GM18499 (cell line): Measurements from ENCODE around the gene NPW.
"Not testable (repeated sequence)": the region's sequence is repeated elsewhere in the genome, so short reads cannot be mapped to it uniquely, and the experiment has no call there.

Source experiments
- ATAC-seq: cut with Tn5 transposase; IDR thresholded peaks from one replicate; pipeline ENCODE4 v1.9.1; 2021; ENCODE audit warnings: moderate number of reproducible peaks; ENCODE audit not compliant: insufficient read depth, unreplicated experiment

NPW gene

DNA sequence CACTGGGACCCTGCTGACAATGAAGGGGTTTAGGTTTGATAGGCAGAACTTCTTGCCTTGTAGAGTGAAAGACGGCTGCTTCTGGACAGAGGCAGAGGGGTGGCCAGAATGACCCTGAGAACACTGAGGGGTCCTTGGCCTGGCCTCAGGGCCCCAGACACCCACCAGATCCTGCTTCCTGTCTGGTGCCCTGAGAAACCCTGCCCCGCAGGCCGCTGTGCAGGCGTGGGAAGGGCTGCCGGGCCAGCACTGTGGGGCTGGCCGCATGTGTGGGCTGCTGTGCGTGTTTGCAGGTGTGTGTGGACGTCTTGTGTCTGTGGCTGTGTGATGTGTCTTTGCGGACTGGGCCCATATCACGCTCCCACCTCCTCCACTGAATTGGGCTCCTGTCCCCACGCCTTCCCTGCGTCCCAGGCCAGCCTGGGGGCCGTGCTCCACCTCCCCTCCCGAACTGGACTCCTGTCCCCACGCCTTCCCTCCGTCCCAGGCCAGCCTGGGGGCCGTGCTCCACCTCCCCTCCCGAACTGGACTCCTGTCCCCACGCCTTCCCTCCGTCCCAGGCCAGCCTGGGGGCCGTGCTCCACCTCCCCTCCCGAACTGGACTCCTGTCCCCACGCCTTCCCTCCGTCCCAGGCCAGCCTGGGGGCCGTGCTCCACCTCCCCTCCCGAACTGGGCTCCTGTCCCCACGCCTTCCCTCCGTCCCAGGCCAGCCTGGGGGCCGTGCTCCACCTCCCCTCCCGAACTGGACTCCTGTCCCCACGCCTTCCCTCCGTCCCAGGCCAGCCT, 14.5 kb downstream of the NPW start:
- not testable (repeated sequence) for ATAC-seq

DNA sequence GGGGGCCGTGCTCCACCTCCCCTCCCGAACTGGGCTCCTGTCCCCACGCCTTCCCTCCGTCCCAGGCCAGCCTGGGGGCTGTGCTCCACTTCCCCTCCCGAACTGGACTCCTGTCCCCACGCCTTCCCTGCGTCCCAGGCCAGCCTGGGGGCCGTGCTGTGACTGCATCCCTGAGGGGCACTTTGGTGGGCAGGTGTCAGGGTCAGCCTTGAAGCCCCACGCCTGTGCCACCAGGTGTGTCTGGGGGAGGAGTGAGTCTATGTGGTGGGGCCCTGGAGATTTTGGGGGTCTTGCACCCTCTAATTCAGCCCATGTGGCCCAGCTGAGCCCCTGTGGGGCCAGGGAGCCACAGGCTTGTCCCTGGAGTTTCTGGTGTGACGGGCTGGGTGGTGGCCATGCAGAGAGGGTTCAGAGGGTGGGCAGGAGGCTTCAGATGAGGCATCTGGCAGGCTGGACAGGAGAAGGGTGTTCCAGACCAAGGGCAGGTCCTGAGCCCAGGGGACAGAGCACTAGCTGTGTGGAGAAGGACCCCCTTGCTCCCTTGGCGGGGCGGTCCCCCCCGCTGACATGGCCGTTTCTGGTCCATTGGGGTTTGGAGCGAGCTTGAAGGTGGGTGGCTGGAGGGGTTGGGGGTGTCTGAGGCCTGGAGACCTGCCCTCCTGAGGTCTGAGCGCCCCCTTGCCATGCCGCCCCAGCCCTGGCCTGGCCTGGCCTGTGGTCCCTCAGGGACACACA, 15.3 kb downstream of the NPW start:
- ATAC-seq: no peak

DNA sequence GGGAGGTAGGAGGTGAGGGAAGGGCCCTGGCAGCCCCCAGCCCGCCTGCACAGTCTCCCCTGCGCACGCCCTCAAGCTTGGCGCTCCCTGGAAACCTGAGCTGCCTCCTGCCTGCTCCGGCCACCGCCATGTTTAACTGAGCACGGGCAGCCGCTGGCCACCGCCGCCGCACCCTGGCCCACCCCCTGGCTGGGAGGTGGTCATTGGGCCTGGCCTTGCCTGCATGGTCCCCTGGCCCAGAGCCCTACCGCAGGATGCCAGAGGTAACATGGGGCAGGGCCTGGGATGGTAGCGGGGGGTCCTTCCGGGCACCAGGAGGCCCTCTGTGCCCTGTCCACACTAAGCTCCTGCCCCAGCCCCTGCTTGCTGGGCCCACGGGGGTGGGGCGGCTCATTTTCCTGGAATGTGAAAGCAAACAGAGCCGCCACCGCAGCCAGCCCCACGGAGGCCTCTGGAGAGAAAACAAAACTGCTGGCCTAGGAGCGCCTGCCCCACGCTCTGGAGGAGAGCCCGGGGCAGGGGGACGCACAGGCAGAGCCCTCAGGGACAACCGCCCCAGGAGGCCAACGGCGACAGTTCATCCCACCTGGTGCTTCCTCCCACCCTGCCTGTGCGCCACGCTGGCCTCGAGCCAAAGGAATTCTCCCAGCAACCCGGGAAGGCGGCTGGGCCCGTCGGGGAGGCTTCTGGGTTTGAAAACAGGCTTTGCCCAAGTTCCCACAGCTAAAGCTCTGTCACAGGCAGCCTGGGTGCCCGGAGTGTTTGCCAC, 16.0 kb downstream of the NPW start:
- no peak for ATAC-seq

DNA sequence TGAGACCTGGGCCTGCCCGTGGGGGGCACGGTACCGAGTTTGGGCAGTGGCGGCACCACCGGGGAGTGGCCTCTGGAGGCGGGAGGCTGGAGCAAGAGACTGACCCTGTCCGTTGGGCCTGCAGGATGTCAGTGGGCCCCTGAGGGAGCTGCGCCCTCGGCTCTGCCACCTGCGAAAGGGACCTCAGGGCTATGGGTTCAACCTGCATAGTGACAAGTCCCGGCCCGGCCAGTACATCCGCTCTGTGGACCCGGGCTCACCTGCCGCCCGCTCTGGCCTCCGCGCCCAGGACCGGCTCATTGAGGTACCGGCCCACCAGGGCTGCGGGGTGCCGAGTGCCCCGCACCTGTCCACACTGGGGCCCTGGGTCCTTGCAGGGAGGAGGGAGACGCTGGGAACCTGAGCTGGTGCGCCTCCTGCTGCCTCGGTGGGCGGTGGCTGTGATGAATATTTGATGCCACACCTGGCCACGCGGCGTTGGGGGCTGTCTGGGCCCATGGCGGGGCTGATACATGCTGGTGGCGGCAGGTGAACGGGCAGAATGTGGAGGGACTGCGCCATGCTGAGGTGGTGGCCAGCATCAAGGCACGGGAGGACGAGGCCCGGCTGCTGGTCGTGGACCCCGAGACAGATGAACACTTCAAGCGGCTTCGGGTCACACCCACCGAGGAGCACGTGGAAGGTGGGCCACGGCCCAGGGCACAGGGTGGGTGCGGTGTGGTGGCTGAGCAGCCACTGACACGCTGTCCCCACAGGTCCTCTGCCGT, 16.8 kb downstream of the NPW start:
- ATAC-seq: no peak

DNA sequence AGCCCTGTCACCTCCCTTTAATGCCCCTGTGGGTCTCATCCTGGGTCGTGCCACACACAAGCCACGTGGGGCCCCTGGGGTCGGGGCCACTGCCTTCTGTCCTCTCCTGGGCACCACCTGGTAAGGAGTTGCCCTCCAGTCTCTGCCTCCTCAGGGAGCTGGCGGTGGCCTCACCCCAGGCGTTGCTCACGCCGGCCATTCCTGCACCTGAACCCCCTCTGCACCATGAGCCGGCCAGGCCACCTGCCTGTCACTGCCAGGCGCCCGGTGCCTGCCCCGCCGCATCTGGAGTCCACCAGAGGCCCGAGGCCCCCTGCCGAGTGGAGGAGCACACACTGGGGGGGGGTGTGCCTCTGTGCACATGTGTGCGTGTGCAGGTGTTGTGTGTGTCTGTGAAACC, 17.5 kb downstream of the NPW start:
- ATAC-seq: no peak

DNA sequence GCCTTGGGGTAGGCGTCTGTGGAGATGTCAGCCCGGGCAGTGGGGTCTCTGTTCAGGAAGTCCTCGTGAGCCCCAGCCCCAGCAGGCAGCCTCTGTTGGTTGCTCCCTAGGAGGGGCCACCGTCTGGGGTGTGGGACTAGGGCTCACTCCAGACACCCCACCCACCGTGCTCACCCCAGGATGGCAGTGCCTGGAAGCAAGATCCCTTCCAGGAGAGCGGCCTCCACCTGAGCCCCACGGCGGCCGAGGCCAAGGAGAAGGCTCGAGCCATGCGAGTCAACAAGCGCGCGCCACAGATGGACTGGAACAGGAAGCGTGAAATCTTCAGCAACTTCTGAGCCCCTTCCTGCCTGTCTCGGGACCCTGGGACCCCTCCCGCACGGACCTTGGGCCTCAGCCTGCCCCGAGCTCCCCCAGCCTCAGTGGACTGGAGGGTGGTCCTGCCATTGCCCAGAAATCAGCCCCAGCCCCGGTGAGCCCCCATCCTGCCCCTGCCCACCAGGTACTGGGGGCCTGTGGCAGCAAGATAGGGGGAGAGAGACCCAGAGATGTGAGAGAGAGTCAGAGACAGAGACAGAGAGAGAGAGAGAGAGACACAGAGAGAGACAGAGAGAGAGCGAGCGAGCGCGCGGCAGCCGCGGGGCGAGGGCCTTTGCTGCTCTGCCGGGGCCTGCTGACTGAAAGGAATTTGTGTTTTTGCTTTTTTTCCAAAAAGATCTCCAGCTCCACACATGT, 18.2 kb downstream of the NPW start:
- ATAC-seq: no peak

DNA sequence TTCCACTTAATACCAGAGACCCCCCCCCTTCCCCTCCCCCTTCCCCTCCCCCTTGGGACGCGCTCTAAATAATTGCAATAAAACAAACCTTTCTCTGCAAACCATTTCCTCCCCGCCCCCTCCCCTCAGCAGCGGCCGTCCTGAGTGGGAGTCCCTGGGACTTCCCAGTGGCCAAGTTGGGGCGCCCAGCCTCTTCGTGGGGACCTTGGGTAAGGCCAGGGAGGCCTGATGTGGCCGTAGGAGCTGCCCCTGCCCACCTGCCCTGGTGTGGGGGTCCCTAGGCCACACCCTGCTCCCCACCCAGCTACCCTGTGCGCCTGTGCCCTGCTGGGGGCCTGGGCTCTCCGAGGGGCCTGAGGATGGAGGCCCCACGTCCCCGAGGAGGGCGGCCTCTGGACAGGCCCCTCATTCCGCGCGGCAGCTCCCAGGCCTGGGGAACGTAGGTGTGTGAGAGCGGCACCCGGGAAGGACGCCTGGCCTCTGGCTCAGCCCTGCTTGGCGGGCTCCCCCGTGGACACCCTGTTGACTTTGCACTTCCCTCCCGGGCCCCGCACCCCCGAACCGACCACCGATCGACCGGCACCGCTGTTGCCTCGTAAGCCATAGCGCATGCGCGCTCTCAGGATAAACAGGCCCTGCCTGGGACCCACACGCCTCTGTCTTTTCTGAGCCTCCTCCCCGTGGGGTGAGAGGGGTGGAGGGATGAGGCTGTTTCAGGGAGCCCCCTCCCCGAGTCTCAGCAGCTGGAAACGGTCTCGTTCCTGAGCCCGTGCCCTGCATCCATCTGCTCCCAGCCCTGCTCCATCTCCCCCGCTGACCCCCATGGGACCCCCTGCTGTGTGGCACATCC, 19.0 kb downstream of the NPW start:
- no peak for ATAC-seq

DNA sequence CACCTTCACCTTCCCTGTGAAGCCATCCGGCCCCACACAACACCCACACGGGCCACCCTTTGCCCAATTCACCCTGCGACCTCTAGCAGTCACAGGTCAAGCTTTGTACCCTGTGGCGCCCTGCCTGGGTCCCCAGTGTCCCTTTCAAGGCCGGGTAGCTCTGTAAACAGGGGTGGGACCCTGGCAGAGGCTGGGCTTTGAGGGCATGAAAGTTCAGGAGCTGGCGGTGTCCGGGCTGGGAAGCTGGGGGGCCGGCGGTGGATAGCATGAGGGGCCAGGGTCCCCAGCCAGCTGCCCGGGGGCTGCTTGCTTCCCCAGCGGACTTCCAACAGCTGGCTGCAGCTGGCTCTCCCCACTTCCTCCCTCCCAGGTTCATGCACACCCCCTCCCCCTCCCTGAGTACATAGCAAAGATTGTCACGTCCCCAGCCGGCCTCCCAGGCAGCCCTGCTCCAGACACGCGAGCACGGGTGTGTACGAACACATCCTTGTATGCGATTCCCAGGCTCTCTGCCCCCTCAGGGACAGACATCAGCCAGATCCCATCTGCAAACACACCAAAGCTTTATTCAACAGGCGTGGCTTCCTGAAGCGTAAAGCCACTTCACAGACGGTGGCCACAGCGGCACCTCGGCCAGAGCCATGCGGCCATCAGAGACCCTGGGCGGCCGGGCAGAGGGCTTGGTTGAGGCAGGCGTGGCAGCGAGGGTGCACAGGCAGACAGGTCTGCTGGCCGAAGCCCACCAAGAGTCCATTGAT, 19.9 kb downstream of the NPW start:
- ATAC-seq: no peak

DNA sequence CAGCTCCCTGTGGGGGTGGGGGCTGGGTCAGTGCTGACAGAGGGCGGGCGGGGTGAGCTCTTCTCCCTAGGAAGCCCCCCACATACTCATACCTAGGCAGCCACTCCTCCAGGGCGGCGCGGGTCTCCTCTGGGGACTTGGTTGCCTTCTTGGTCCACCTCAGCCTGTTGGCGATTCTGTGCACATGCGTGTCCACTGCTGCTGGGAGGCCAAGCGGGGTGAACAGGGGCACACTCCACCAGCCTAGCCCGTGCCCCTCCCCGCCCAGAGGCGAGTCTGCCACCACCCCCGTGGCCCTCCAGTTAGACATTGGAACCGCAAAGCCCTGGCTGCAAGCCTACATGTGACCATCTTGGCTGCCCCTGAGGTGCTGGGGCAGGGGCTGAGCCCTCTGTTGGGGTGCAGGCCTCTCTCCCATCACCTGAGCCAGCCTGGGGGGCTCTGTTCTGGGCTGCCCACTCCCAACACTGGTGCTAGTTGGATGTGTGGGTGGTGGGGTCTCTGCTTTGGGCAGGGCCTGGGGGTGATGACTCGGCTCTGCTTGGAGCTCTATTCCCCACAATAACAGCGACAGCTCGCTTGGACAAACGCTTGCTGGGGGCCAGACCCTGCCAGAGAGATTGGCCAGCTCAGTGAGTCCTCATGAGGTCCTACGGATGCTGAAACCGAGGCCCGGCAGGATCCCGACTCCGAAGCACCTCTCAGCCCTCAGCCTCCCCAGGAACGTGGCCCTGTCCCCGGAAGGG, 20.6 kb downstream of the NPW start:
- no peak for ATAC-seq

DNA sequence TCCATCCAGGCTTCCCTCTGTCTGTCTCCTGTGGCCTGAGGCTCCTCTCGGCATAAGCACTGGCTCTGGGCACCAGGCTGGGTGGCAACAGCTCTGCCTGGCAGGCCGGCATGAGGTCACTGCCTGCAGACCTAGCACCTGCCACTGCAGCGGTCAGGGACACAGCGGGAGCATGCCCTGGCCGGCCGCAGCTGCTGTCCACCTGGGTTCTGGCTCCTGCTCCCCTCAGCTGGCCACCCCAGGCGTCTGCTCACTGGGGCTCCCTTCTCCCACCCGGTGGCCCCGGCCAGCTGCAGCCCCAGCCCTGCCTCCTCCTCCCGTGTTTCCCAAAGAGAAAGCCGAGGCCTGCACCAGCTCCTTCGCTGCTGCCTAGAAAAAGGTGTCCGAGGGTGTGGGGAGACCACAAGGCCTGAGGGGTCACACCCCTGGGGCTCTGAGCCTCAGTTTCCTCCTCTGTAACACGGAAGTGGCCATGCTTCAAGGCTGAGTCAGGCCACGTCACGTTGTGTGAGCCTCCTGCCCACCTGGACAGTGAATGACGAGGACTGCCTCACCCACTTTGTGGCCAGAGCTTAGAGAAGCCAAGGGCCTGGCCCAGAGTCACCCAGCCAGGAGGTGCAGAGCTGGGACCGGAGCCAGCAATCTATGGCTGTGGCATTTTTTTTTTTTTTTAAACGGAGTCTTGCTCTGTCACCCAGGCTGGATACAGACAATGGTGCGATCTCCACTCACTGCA, 21.4 kb downstream of the NPW start:
- ATAC-seq: no peak

DNA sequence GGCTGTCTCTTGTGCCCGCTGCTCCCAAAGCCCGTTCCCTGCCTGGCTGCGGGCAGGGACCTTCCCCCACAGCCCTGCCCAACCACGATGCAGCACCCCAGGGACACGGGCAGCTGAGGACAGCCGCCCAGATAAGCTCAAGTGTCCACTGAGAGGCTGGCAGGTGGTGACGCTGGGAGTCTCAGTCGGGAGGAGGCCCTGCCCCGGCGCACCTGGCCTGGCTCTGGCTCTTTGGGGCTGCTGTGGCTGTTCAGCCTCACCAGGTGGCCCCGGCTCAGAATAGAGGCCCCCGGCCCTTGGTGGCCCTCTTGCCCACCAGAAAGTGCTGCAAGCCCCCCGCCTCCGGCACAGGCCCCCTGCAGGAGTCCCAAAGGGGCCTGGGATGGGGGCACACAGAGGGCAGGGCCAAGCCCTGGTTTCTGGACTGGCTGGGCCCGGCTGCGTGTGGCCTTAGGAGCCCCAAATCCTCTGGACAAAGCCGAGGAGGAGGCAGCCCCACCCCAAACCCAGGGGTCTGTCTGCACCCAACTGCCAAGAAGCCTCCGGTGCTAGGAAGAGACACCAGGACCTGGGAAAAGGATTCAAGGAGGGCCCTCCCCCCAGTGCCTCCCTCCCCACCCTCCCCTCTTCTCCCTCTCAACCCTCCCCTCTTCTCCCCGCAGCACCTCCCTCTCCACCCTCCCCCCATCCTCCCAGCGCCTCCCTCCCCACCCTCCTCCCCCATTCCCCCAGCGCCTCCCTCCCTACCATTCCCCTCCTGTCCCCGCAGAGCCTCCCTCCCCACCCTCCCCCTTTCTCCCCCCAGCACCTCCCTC, 22.8 kb downstream of the NPW start:
- no peak for ATAC-seq

DNA sequence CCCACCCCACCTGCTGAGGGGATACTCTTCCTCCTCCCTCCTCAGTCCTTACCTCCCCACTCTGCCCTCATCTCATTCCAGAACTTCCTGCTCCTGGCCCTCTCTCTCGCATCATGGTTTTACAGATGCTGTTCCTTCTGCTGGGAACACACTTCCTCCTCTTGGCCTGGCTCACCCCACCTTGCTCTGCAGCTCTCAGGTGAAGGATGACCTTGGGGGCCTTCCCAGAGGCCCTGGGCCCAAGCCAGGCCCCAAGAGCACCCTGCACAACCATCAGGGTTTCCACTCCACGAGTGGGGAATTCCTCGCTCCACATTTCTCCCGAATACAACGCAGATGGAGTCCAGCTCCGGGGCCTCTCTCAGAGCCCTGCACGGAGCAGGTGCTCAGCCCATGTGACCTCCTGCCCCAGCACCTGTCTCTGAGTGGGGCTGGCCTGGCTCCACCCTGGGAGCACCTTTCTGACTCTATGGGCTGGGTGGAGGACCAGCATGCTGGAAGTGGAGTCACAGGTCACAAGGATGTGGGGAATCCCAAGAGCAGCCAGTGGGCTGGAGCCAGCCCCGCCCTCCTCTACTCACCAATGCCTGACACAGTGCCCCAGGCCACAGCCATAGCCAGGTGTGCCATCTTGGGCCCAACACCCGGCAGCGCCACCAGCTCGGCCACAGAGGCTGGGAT, 23.5 kb downstream of the NPW start:
- ATAC-seq: no peak

DNA sequence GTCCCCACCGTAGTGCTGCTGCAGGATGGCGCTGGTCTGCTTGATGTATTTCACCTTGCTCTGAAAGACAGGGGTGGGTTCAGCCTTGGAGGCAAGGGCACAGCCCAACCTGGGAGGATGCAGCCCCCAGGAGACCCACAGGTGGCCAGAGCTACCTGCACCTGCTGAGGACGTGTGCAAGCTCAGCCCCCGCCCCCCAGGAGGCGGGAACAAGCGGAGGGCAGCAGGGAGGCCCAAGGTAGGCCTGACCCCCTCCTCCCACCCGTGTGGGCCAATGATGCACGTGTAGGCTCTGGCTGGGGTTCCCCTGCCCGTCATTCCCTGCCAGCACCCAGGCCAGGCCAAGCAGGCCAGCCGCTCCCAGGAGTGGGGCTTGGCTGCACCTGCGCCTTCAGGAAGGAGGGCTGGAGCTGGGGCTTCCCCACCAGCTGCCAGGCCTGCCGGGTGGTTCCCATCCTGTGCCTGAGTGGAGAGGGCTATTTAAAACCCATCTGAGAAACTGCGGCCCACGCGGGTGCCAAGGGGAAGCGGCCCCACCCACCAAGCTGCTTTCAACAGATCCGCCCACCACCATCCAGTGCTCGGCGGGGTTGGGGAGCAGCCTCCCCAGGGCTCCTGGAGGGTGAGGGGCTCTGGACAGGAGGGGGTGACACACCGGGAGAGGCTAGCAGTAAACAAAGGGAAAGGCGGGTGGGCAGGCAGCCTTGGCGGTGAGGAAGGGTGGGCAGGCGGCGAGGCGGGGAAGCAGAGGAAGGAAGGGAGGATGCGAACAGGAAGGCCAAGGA, 24.3 kb downstream of the NPW start:
- no peak for ATAC-seq

DNA sequence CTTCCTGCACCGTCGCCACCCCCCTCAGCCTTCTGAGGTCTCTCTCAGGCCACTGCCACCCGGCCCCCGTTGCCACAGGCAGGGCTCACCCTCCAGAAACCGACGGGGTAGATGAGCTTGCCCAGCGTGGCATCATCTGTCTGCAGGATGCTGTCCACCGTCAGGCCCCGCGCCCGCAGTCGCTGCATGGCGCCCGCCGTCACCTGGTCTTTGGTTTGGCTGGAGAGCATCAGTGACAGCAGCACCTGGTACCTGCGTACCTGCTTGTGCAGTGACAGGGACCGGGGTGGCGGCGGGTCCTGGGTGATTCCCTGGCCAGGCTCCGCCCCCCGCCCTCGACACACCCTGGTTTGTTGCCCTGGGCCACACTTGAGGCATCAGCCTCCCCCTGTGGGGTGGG, 25.0 kb downstream of the NPW start:
- no peak for ATAC-seq
